NCI-H1694 treated with DMSO at 0.1 percent for 48 hours (cell line): ENCODE results near the gene OR2H1.

Experiments used
- DNase-seq: peaks from one replicate; lab custom pipeline; 2025; lab: John Stamatoyannopoulos, UW

OR2H1 gene

DNA sequence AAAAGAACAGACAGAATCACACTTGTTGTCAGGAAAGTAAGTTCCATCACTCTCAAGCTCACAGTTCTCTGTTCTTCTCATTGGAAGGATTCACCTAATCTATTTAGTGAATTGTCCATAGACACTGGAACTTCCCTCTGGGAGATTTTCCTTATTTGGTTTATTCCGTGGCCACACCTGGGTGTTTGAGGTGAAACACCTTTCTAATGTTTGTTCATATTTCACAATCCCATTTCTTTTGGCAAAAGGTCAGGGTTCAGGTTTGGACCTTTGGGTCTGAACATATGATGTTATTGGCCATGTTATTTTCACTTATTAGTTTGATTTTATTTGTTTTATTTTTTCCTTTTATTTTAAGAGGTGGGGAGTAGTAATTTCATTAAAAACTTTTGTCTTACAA, 26.8 kb downstream of the OR2H1 start:
- DNase-seq = no peak

GRCh38 chr6:29486577-29486976, 29.6 kb downstream of the OR2H1 start:
- DNase-seq = no peak

DNA sequence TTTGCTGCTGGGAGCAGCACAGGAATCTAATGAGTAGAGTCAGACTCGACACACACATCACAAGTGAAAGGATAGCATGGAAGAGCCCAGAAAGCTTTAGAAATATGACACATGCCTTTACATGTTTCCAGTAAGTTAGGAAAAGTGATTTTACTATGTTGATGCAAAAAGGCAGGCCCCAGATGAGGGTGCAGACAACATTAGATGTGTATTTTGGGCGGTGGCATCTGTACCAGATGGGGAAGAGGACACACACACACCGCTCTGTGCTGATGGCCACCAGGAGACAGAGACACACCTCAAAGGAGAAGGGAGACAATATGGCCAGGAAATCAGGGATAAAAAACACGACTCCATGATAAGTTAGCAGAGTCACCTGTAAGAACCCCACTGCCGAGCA, 30.2 kb downstream of the OR2H1 start:
- no peak for DNase-seq

DNA sequence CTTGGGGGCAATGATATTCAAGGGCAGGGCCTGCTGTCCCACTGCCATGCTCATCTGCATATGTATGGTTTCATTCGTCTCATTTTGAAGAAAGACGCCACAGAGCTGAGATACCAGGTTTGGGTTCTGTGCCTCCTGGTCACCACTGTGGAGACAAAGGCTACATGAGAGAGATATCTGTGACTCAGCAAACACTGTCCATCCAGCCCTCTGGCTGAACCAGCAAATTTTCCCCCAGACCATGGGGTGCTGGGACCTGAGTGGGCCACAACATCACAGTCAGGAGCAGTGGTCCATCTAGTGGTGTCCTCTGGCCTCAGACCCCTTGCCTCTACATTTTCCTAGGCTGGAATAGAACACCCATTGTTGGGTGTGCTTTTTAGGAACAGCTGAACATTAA, 30.7 kb downstream of the OR2H1 start, which contains the start of gene MAS1L:
MAS1L (minus strand) TSS at position 297 of the 400 bp plus-strand sequence; CDS start at position 243, 54 bp downstream.
- no peak for DNase-seq

GRCh38 chr6:29488874-29489273, 31.9 kb downstream of the OR2H1 start:
- DNase-seq = no peak

GRCh38 chr6:29489286-29489685, 32.3 kb downstream of the OR2H1 start:
- no peak for DNase-seq

DNA sequence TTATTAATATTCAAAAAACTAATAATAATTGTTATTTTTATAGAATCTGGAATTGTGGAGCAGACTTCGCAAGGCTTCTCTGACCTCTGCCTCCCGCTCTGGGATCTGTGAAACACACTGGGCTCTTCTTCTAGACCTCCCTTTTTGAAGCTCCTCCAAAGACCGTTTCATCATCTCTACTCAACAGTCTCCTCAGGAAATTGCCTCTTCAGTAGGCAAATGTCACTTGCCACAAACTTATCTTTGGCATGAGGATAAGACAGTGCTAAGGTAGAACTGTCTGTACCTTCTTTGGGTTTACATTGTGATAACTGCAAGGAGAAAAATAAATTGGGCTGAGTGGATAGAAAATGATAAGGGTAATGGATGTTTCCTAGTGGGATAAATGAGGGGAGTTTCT, 33.1 kb downstream of the OR2H1 start:
- DNase-seq = no peak

DNA sequence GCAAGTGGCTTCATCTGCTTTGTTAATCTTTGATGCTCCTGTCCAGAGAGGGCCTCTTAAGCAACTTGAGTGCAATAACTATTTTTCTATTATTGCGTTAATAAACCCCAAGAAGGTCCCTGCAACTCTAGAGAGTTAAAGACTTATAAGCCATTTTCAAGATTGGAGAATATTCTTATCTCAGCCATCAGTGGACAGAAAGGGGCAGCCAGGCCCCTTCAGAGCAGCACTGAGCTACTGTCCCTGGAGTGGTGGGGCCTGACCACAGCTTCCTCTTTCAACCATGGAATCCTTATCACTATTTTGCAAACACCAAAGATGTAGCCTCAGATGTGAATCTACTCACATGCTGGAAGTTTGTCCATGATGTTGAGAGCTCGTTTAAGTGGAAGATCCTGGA, 33.6 kb downstream of the OR2H1 start:
- DNase-seq = no peak

DNA sequence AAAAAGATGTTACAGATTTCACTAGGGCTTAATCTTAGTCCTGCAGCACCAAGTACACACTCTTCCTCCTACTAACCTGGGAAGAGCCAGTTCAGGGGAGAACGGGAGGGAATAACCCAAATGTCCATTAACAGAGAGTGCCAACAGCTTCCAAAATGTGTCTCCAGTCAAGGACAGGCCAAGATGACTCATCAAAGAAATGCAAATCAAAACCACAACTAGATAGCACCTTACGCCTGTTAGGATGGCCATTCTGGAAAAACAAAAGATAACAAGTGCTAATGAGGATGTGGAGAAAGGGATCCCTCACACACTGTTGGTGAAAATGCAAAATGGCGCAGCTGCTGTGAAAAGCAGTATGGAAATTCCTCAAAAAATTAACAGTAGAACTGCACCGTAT, 34.6 kb downstream of the OR2H1 start:
- DNase-seq = no peak

GRCh38 chr6:29493261-29493660, 36.3 kb downstream of the OR2H1 start:
- DNase-seq = no peak

- DNase-seq = no peak
These were observed 37.2 kb downstream of the OR2H1 start for GRCh38 chr6:29494131-29494530.

GRCh38 chr6:29495571-29495970, 38.6 kb downstream of the OR2H1 start:
- no peak for DNase-seq

DNA sequence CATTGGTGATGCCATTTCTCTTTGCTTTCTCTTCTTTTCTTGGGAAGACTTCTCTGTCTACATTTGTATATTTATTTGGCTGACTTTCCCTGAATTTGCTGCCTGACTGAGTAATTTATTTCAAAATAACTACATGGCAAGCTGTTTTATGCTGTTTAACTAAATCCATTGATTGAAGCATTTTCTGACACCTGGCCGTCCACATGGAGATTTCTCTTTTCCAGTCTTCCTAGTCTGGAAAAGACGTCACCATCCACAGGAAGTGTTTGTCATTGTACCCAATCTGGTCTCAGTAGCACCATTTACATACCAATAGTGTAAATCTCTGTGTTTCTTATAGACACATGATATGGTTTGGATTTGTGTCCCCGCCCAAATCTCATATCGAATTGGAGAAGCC, 40.0 kb downstream of the OR2H1 start:
- no peak for DNase-seq

DNA sequence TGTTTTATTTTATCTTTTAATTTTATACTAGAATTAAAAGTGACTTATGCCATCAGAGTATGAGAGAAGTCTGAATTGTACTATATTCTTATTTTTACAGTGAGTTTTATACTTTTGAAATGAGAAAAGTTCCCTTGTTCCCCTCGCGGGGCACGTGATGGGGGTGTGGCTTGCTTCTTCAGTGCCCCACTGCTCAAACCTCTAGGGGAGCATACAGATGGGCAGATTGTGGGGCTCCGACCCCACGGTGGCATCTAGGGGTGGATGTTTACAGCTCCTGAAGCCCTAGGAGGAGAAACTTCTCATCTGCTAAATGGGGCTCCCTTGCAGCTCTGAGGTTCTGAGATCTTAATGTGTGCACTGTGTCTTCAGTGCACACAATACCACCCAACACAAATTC, 42.7 kb downstream of the OR2H1 start:
- no peak for DNase-seq

- no peak for DNase-seq
These were observed 43.6 kb downstream of the OR2H1 start for GRCh38 chr6:29500594-29500993.

- no peak for DNase-seq
These were observed 44.2 kb downstream of the OR2H1 start for GRCh38 chr6:29501106-29501505.

GRCh38 chr6:29502181-29502580, 45.2 kb downstream of the OR2H1 start:
- no peak for DNase-seq

GRCh38 chr6:29502597-29502996, 45.6 kb downstream of the OR2H1 start:
- DNase-seq = no peak

- DNase-seq = no peak
These were observed 48.0 kb downstream of the OR2H1 start for GRCh38 chr6:29504961-29505360.

- no peak for DNase-seq
These were observed 48.9 kb downstream of the OR2H1 start for GRCh38 chr6:29505808-29506207.

GRCh38 chr6:29506446-29507067, 49.6 kb downstream of the OR2H1 start:
- DNase-seq = no peak

- DNase-seq = no peak
These were observed 50.4 kb downstream of the OR2H1 start for GRCh38 chr6:29507319-29507718.

- no peak for DNase-seq
These were observed 52.3 kb downstream of the OR2H1 start for GRCh38 chr6:29509239-29509638.

- DNase-seq = no peak
These were observed 52.8 kb downstream of the OR2H1 start for GRCh38 chr6:29509711-29510110.

- DNase-seq = no peak
These were observed 53.2 kb downstream of the OR2H1 start for GRCh38 chr6:29510202-29510601.
